ENCODE data around the gene SLC6A6. TPM values are rescaled to one million over a fixed set of nuclear protein-coding genes. Genes with fewer than 3 reads are reported as not detected.

SLC6A6 gene
- total RNA-seq, 1 experiment from 2014 or later: 10.2 TPM

- in situ Hi-C loops (cut with HindIII; ENCODE audit: low pct_unique_long_range_greater_than_20kb, low sequenced_read_pairs): no loop called here
These were observed 36.5 kb downstream of the SLC6A6 start for GRCh38 chr3:14438929-14439328.

GRCh38 chr3:14439501-14440167 is 37.2 kb downstream of the SLC6A6 start:
- in situ Hi-C loops (cut with HindIII; ENCODE audit: low pct_unique_long_range_greater_than_20kb, low sequenced_read_pairs): no loop called here
- DNase-seq (ENCODE audit: low read depth, low spot score): no peak

More at GRCh38 chr3:14438929-14439328, 36.5 kb downstream of the SLC6A6 start:
- DNase-seq (ENCODE audit: low read depth, low spot score): no peak

GRCh38 chr3:14440168-14440518 is 37.7 kb downstream of the SLC6A6 start:
- no peak for DNase-seq (ENCODE audit: low read depth, low spot score)
- in situ Hi-C loops (cut with HindIII; ENCODE audit: low pct_unique_long_range_greater_than_20kb, low sequenced_read_pairs): no loop called here

GRCh38 chr3:14440531-14441239 is 38.3 kb downstream of the SLC6A6 start:
- in situ Hi-C loops (cut with HindIII; ENCODE audit: low pct_unique_long_range_greater_than_20kb, low sequenced_read_pairs): no loop called here

GRCh38 chr3:14441240-14441919 is 39.0 kb downstream of the SLC6A6 start:
- DNase-seq (ENCODE audit: low read depth, low spot score): no peak

More at GRCh38 chr3:14440531-14441239, 38.3 kb downstream of the SLC6A6 start:
- DNase-seq (ENCODE audit: low read depth, low spot score): peak; percentile 10

GRCh38 chr3:14441920-14442300 is 39.5 kb downstream of the SLC6A6 start:
- in situ Hi-C loops (cut with HindIII; ENCODE audit: low pct_unique_long_range_greater_than_20kb, low sequenced_read_pairs): no loop called here
- DNase-seq (ENCODE audit: low read depth, low spot score): no peak

More at GRCh38 chr3:14441240-14441919, 39.0 kb downstream of the SLC6A6 start:
- in situ Hi-C loops (cut with HindIII; ENCODE audit: low pct_unique_long_range_greater_than_20kb, low sequenced_read_pairs): no loop called here

- DNase-seq (ENCODE audit: low read depth, low spot score): no peak
- in situ Hi-C loops (cut with HindIII; ENCODE audit: low pct_unique_long_range_greater_than_20kb, low sequenced_read_pairs): no loop called here
These were observed 42.0 kb downstream of the SLC6A6 start for GRCh38 chr3:14444380-14444779.

- no peak for DNase-seq (ENCODE audit: low read depth, low spot score)
- in situ Hi-C loops (cut with HindIII; ENCODE audit: low pct_unique_long_range_greater_than_20kb, low sequenced_read_pairs): no loop called here
These were observed 43.4 kb downstream of the SLC6A6 start for GRCh38 chr3:14445773-14446172.

GRCh38 chr3:14446988-14447570 is 44.7 kb downstream of the SLC6A6 start:
- in situ Hi-C loops (cut with HindIII; ENCODE audit: low pct_unique_long_range_greater_than_20kb, low sequenced_read_pairs): no loop called here
- no peak for DNase-seq (ENCODE audit: low read depth, low spot score)

GRCh38 chr3:14448063-14448462 is 45.7 kb downstream of the SLC6A6 start:
- in situ Hi-C loops (cut with HindIII; ENCODE audit: low pct_unique_long_range_greater_than_20kb, low sequenced_read_pairs): no loop called here

GRCh38 chr3:14448756-14449727 is 46.6 kb downstream of the SLC6A6 start:
- in situ Hi-C loops (cut with HindIII; ENCODE audit: low pct_unique_long_range_greater_than_20kb, low sequenced_read_pairs): no loop called here
- no peak for DNase-seq (ENCODE audit: low read depth, low spot score)

More at GRCh38 chr3:14448063-14448462, 45.7 kb downstream of the SLC6A6 start:
- no peak for DNase-seq (ENCODE audit: low read depth, low spot score)

GRCh38 chr3:14450506-14450905 is 48.1 kb downstream of the SLC6A6 start:
- DNase-seq (ENCODE audit: low read depth, low spot score): no peak
- in situ Hi-C loops (cut with HindIII; ENCODE audit: low pct_unique_long_range_greater_than_20kb, low sequenced_read_pairs): loop anchor here (25.0 kb wide), 1 partner anchor 238 kb away; no protein-coding TSS in a partner anchor

GRCh38 chr3:14450922-14451606 is 48.7 kb downstream of the SLC6A6 start:
- in situ Hi-C loops (cut with HindIII; ENCODE audit: low pct_unique_long_range_greater_than_20kb, low sequenced_read_pairs): loop anchor here (25.0 kb wide), 1 partner anchor 239 kb away; no protein-coding TSS in a partner anchor
- no peak for DNase-seq (ENCODE audit: low read depth, low spot score)

- DNase-seq (ENCODE audit: low read depth, low spot score): peak; percentile 30
- in situ Hi-C loops (cut with HindIII; ENCODE audit: low pct_unique_long_range_greater_than_20kb, low sequenced_read_pairs): loop anchor here (25.0 kb wide), 1 partner anchor 240 kb away; no protein-coding TSS in a partner anchor
These were observed 49.7 kb downstream of the SLC6A6 start for GRCh38 chr3:14451844-14452739.

Measured in SK-MEL-5 (cell line).